Stimulated activated CD8-positive, alpha-beta memory T cell treated with anti-CD3 and anti-CD28 coated beads, Interleukin-2, amount 100 ng/mL, for 48 hours (primary cell): ENCODE measurements around the gene ZNF83.
"Not testable (repeated sequence)": the region's sequence is repeated elsewhere in the genome, so short reads cannot be mapped to it uniquely, and the experiment has no call there.

Experiments
- DNase-seq, 2 donors: peaks; one replicate each; pipeline ENCODE4 v3.0.0-alpha.2; 2020; ENCODE audit warnings: low read depth in 2 of 2

The ZNF83 gene

GRCh38 chr19:52637718-52638585 is at the start of gene ZNF83:
Gene ZNF83 (minus strand): TSS chr19:52638355.
- peak; percentile 82 to 83 for DNase-seq

- DNase-seq = no peak
Measured at GRCh38 chr19:52687684-52688083, 49.5 kb upstream of the ZNF83 start.

GRCh38 chr19:52685811-52686210 is 47.7 kb upstream of the ZNF83 start:
- DNase-seq = no peak

- not testable (repeated sequence) for DNase-seq
Measured at GRCh38 chr19:52681216-52681615, 43.1 kb upstream of the ZNF83 start.

GRCh38 chr19:52679598-52679997 is 41.4 kb upstream of the ZNF83 start:
- DNase-seq = no peak

- not testable (repeated sequence) for DNase-seq
Measured at GRCh38 chr19:52675239-52675638, 37.1 kb upstream of the ZNF83 start.

GRCh38 chr19:52673014-52673413 is 34.9 kb upstream of the ZNF83 start:
- no peak for DNase-seq

GRCh38 chr19:52670046-52670445 is 31.9 kb upstream of the ZNF83 start:
- no peak for DNase-seq

- no peak for DNase-seq
Measured at GRCh38 chr19:52669586-52669985, 31.4 kb upstream of the ZNF83 start.

- no peak for DNase-seq
Measured at GRCh38 chr19:52667972-52668371, 29.8 kb upstream of the ZNF83 start.

GRCh38 chr19:52666506-52666905 is 28.4 kb upstream of the ZNF83 start:
- DNase-seq = no peak

- no peak for DNase-seq
Measured at GRCh38 chr19:52665529-52665928, 27.4 kb upstream of the ZNF83 start.

- no peak for DNase-seq
Measured at GRCh38 chr19:52665027-52665426, 26.9 kb upstream of the ZNF83 start.

GRCh38 chr19:52664461-52664860 is 26.3 kb upstream of the ZNF83 start:
- DNase-seq = no peak

- no peak for DNase-seq
Measured at GRCh38 chr19:52662631-52663030, 24.5 kb upstream of the ZNF83 start.

GRCh38 chr19:52660981-52661380 is 22.8 kb upstream of the ZNF83 start:
- DNase-seq = no peak

- no peak for DNase-seq
Measured at GRCh38 chr19:52659013-52659412, 20.9 kb upstream of the ZNF83 start.

GRCh38 chr19:52658595-52658994 is 20.4 kb upstream of the ZNF83 start:
- no peak for DNase-seq

- DNase-seq = no peak
Measured at GRCh38 chr19:52653161-52653560, 15.0 kb upstream of the ZNF83 start.

GRCh38 chr19:52651956-52652355 is 13.8 kb upstream of the ZNF83 start:
- DNase-seq = no peak

GRCh38 chr19:52648336-52649016 is 10.3 kb upstream of the ZNF83 start:
- DNase-seq = no peak

GRCh38 chr19:52646571-52647217 is 8.5 kb upstream of the ZNF83 start:
- no peak for DNase-seq

- DNase-seq = no peak
Measured at GRCh38 chr19:52640916-52641315, 2.8 kb upstream of the ZNF83 start.
